ENCODE measurements around the gene LCORL. TPM values are rescaled to one million over a fixed set of nuclear protein-coding genes. Genes with fewer than 3 reads are reported as not detected.

The LCORL gene
- total and polyA plus RNA-seq, 4 donors: 1.7 to 14.7 (median 5.4) TPM

- Histone ChIP-seq H3K9me3 (ENCODE audit: control insufficient read depth, low read length) (no peaks in the 10 kb centered on the region), H3K27ac (ENCODE audit: low read depth in 1 of 2, low read length in 2 of 2) (no peak overlapping the region), H3K4me3 (ENCODE audit: low read length in 2 of 2) (no peak overlapping the region), H3K27me3 (ENCODE audit: control insufficient read depth in 1 of 2, insufficient read depth in 2 of 2, low read length in 1 of 2) (no peaks in the 10 kb centered on the region), H3K36me3 (ENCODE audit: control insufficient read depth in 1 of 2, insufficient read depth in 2 of 2, low read length in 1 of 2) (no peaks in the 10 kb centered on the region), H3K4me1 (ENCODE audit: control insufficient read depth in 1 of 2, insufficient read depth in 2 of 2, low read length in 2 of 2) (no peaks in the 10 kb centered on the region)
- ATAC-seq (ENCODE audit: low FRiP score) (no peak), DNase-seq (no peak)
- intact Hi-C loops (cut with DNase I): no loop called here
- 97% methylated on average over 3 of the region's 3 CpGs for WGBS, 2 donors
Observed at GRCh38 chr4:17895481-17895880, 126.1 kb downstream of the LCORL start.

DNA sequence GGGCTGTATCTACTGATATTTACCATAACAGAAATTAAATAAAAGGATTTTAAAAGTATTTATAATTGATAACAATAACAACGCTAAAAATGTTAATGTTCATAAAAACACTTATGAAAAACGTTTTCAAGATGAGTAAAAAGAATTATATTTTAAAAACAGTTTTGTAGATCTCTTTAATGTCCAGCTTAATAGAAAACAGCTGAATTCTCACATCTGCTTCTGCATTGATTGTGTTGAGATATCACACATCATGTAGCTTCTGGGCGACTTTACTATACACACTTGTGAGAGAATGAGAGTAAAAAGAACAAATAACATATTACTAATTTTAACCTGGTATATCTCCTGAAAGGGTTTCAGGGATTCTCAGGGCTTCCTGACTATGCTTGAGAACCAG, 127.1 kb downstream of the LCORL start:
- Histone ChIP-seq H3K27ac (ENCODE audit: low read depth in 1 of 2, low read length in 2 of 2) (no peak overlapping the region), H3K4me1 (ENCODE audit: control insufficient read depth in 1 of 2, insufficient read depth in 2 of 2, low read length in 2 of 2) (no peaks in the 10 kb centered on the region), H3K4me3 (ENCODE audit: low read length in 2 of 2) (no peak overlapping the region), H3K27me3 (ENCODE audit: control insufficient read depth in 1 of 2, insufficient read depth in 2 of 2, low read length in 1 of 2) (no peaks in the 10 kb centered on the region), H3K9me3 (ENCODE audit: control insufficient read depth, low read length) (no peaks in the 10 kb centered on the region), H3K36me3 (ENCODE audit: control insufficient read depth in 1 of 2, insufficient read depth in 2 of 2, low read length in 1 of 2) (no peaks in the 10 kb centered on the region)
- intact Hi-C loops (cut with DNase I): no loop called here
- WGBS, 2 donors: 79 to 83% methylated on average over 3 of the region's 3 CpGs
- DNase-seq (no peak), ATAC-seq (ENCODE audit: low FRiP score) (no peak)

GRCh38 chr4:17889692-17890091, 131.9 kb downstream of the LCORL start:
- DNase-seq (no peak), ATAC-seq (ENCODE audit: low FRiP score) (no peak)
- 95 to 97% methylated on average over 1 of the region's 1 CpG for WGBS, 2 donors
- Histone ChIP-seq H3K27me3 (ENCODE audit: control insufficient read depth in 1 of 2, insufficient read depth in 2 of 2, low read length in 1 of 2) (no peaks in the 10 kb centered on the region), H3K36me3 (ENCODE audit: control insufficient read depth in 1 of 2, insufficient read depth in 2 of 2, low read length in 1 of 2) (no peaks in the 10 kb centered on the region), H3K4me1 (ENCODE audit: control insufficient read depth in 1 of 2, insufficient read depth in 2 of 2, low read length in 2 of 2) (peaks cover 0 to 2% of the 10 kb centered on the region in 2 donors), H3K4me3 (ENCODE audit: low read length in 2 of 2) (no peak overlapping the region), H3K9me3 (ENCODE audit: control insufficient read depth, low read length) (no peaks in the 10 kb centered on the region), H3K27ac (ENCODE audit: low read depth in 1 of 2, low read length in 2 of 2) (no peak overlapping the region)
- intact Hi-C loops (cut with DNase I): no loop called here

DNA sequence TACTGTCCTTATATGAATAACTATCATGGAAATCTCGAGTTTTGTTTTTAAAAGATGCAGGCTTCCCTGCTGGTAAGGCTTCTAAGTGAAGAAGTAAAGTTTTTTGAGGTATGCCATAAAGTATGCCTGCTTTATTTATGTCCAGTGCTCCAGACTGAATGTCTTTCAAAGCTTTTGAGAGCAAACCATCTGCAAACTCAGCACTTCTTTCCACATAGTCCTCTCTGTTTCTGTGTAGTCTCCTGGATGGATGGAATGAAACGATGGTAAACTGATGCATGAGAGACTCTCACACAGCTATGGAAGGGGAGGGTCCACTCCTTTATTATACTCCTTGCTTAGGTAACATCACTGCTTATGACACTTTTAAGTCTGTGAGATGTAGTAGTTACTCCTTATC, 137.0 kb downstream of the LCORL start:
- intact Hi-C loops (cut with DNase I): no loop called here
- ATAC-seq (ENCODE audit: low FRiP score) (no peak), DNase-seq (no peak)
- H3K36me3 ChIP-seq (ENCODE audit: control insufficient read depth in 1 of 2, insufficient read depth in 2 of 2, low read length in 1 of 2): no peaks in the 10 kb centered on the region
- WGBS, 2 donors: 46 to 52% methylated on average over 2 of the region's 2 CpGs
- peaks cover 0 to 2% of the 10 kb centered on the region in 2 donors for H3K4me1 ChIP-seq (ENCODE audit: control insufficient read depth in 1 of 2, insufficient read depth in 2 of 2, low read length in 2 of 2)
- no peak overlapping the region for H3K27ac ChIP-seq (ENCODE audit: low read depth in 1 of 2, low read length in 2 of 2)
- no peaks in the 10 kb centered on the region for H3K9me3 ChIP-seq (ENCODE audit: control insufficient read depth, low read length)
- no peaks in the 10 kb centered on the region for H3K27me3 ChIP-seq (ENCODE audit: control insufficient read depth in 1 of 2, insufficient read depth in 2 of 2, low read length in 1 of 2)
- no peak overlapping the region for H3K4me3 ChIP-seq (ENCODE audit: low read length in 2 of 2)

DNA sequence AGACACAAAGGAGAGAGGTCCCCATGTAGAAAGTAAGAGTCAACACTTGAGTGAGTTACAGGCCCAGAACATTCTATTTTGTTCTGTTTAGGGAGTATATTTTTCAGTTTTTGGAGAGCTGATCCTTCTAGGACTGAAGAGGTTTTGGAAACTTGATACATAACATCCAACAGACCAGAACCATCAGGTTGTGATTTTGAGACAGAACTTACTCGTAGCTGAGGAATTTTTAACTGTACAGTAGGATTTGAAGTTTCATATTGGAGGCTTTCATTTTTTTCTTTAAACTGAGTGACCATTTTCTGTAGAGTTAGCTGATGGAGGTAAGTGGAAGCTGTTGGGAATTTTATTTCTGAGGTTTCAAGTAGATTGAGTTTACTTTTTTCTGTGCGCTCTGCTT, 137.5 kb downstream of the LCORL start:
- intact Hi-C loops (cut with DNase I): no loop called here
- ATAC-seq (ENCODE audit: low FRiP score): no peak
- Histone ChIP-seq H3K27me3 (ENCODE audit: control insufficient read depth in 1 of 2, insufficient read depth in 2 of 2, low read length in 1 of 2) (no peaks in the 10 kb centered on the region), H3K36me3 (ENCODE audit: control insufficient read depth in 1 of 2, insufficient read depth in 2 of 2, low read length in 1 of 2) (no peaks in the 10 kb centered on the region), H3K4me3 (ENCODE audit: low read length in 2 of 2) (no peak overlapping the region), H3K4me1 (ENCODE audit: control insufficient read depth in 1 of 2, insufficient read depth in 2 of 2, low read length in 2 of 2) (peaks cover 0 to 2% of the 10 kb centered on the region in 2 donors), H3K9me3 (ENCODE audit: control insufficient read depth, low read length) (no peaks in the 10 kb centered on the region), H3K27ac (ENCODE audit: low read depth in 1 of 2, low read length in 2 of 2) (no peak overlapping the region)
- WGBS, 2 donors: 83 to 85% methylated on average over 2 of the region's 2 CpGs
- DNase-seq: no peak

DNA sequence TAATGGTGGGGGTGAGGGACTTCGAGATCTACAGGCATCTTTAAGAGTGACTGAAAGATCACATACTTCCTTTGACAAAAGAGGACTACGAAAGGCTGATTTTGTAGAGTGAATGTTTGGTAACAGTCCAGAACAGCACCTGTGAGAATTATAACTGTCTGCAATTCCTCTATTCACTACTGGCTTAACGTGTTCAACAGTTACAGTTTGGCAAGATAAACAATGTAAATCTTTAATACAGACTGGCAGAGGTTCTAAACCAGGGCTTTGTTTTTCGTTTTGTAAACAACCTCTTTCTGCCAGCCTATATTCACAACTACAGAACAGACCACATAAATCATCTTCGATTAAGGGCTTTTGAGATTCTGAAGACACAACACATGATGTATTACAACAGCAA, 143.9 kb downstream of the LCORL start:
- Histone ChIP-seq H3K9me3 (ENCODE audit: control insufficient read depth, low read length) (no peaks in the 10 kb centered on the region), H3K36me3 (ENCODE audit: control insufficient read depth in 1 of 2, insufficient read depth in 2 of 2, low read length in 1 of 2) (no peaks in the 10 kb centered on the region), H3K27ac (ENCODE audit: low read depth in 1 of 2, low read length in 2 of 2) (no peak overlapping the region), H3K4me3 (ENCODE audit: low read length in 2 of 2) (no peak overlapping the region), H3K4me1 (ENCODE audit: control insufficient read depth in 1 of 2, insufficient read depth in 2 of 2, low read length in 2 of 2) (no peaks in the 10 kb centered on the region), H3K27me3 (ENCODE audit: control insufficient read depth in 1 of 2, insufficient read depth in 2 of 2, low read length in 1 of 2) (no peaks in the 10 kb centered on the region)
- intact Hi-C loops (cut with DNase I): no loop called here
- WGBS, 2 donors: 82 to 85% methylated on average over 5 of the region's 5 CpGs
- no peak for ATAC-seq (ENCODE audit: low FRiP score)
- DNase-seq: no peak

DNA sequence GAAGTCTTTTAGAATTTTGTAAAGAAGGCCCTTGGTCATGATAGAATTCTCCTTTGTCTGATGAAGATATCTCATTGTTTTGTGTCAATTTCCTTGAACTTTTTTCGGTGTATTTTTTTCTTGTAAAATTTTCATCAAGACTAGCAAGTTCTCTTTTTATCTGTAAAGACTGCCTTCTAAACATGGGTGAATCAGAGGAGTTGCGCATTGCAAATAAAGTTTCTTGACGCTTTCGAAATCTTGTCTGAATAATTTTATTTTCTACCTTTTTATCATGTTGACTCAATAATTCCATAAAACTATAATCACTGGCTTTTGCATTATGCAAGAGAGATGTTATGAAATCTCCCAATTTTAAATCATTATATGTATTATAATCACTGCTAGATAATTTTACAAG, 144.6 kb downstream of the LCORL start:
- H3K27me3 ChIP-seq (ENCODE audit: control insufficient read depth in 1 of 2, insufficient read depth in 2 of 2, low read length in 1 of 2): no peaks in the 10 kb centered on the region
- H3K4me3 ChIP-seq (ENCODE audit: low read length in 2 of 2): no peak overlapping the region
- intact Hi-C loops (cut with DNase I): no loop called here
- ATAC-seq (ENCODE audit: low FRiP score) (no peak), DNase-seq (no peak)
- H3K36me3 ChIP-seq (ENCODE audit: control insufficient read depth in 1 of 2, insufficient read depth in 2 of 2, low read length in 1 of 2): no peaks in the 10 kb centered on the region
- H3K9me3 ChIP-seq (ENCODE audit: control insufficient read depth, low read length): no peaks in the 10 kb centered on the region
- no peaks in the 10 kb centered on the region for H3K4me1 ChIP-seq (ENCODE audit: control insufficient read depth in 1 of 2, insufficient read depth in 2 of 2, low read length in 2 of 2)
- H3K27ac ChIP-seq (ENCODE audit: low read depth in 1 of 2, low read length in 2 of 2): no peak overlapping the region
- 98 to 99% methylated on average over 4 of the region's 4 CpGs for WGBS, 2 donors

- intact Hi-C loops (cut with DNase I): no loop called here
- DNase-seq (no peak), ATAC-seq (ENCODE audit: low FRiP score) (no peak)
- no peaks in the 10 kb centered on the region for H3K36me3 ChIP-seq (ENCODE audit: control insufficient read depth in 1 of 2, insufficient read depth in 2 of 2, low read length in 1 of 2)
- H3K27ac ChIP-seq (ENCODE audit: low read depth in 1 of 2, low read length in 2 of 2): no peak overlapping the region
- no peaks in the 10 kb centered on the region for H3K4me1 ChIP-seq (ENCODE audit: control insufficient read depth in 1 of 2, insufficient read depth in 2 of 2, low read length in 2 of 2)
- no peak overlapping the region for H3K4me3 ChIP-seq (ENCODE audit: low read length in 2 of 2)
- no peaks in the 10 kb centered on the region for H3K27me3 ChIP-seq (ENCODE audit: control insufficient read depth in 1 of 2, insufficient read depth in 2 of 2, low read length in 1 of 2)
- 96 to 97% methylated on average over 4 of the region's 4 CpGs for WGBS, 2 donors
- H3K9me3 ChIP-seq (ENCODE audit: control insufficient read depth, low read length): no peaks in the 10 kb centered on the region
Observed at GRCh38 chr4:17875402-17876070, 146.0 kb downstream of the LCORL start.

DNA sequence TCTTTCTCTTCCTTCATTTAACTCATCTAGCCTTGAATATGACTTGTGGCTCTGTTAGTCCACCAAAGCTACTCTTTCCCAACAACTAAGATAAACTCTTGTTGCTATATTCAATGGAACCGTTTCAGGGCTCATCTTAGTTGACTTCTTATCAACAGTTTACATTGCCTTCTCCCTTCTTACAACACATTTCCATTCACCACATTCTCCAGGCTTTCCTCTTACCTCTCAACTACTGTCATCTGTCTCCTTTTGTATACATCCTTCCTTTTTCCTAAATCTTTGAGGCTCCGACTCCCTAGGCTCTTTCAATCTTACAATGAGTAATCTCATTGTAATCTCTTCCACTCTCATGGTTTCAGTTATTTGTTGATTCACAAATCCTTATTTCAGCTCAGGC, 152.2 kb downstream of the LCORL start:
- Histone ChIP-seq H3K36me3 (ENCODE audit: control insufficient read depth in 1 of 2, insufficient read depth in 2 of 2, low read length in 1 of 2) (no peaks in the 10 kb centered on the region), H3K4me3 (ENCODE audit: low read length in 2 of 2) (no peak overlapping the region), H3K4me1 (ENCODE audit: control insufficient read depth in 1 of 2, insufficient read depth in 2 of 2, low read length in 2 of 2) (no peaks in the 10 kb centered on the region), H3K9me3 (ENCODE audit: control insufficient read depth, low read length) (no peaks in the 10 kb centered on the region), H3K27ac (ENCODE audit: low read depth in 1 of 2, low read length in 2 of 2) (no peak overlapping the region), H3K27me3 (ENCODE audit: control insufficient read depth in 1 of 2, insufficient read depth in 2 of 2, low read length in 1 of 2) (no peaks in the 10 kb centered on the region)
- intact Hi-C loops (cut with DNase I): no loop called here
- ATAC-seq (ENCODE audit: low FRiP score) (no peak), DNase-seq (no peak)
- WGBS, 2 donors: 96 to 97% methylated on average over 2 of the region's 2 CpGs
